T-helper 2 cell treated with Interferon-gamma antibody and Interleukin-4, amounts not matched to agents 100 ng/mL and 5 ng/mL, for 36 hours (primary cell): ENCODE results near the gene PSME4. TPM values are rescaled to one million over a fixed set of nuclear protein-coding genes. Genes with fewer than 3 reads are reported as not detected.
"Not testable (repeated sequence)": the region's sequence is repeated elsewhere in the genome, so short reads cannot be mapped to it uniquely, and the experiment has no call there.

ENCODE experiments used
- intact Hi-C: fragments of 100-400 bp; cut with micrococcal nuclease; formaldehyde crosslinking; loops from one replicate; pipeline ENCODE4 v1.15.1; 2023
- total RNA-seq: library from RNA; stranded (reverse); gene quantifications from 2 replicates; pipeline ENCODE4 v1.2.3, GENCODE V29; 2022

The PSME4 gene
- total RNA-seq, 1 donor from 2014 or later: 57.0 TPM

- intact Hi-C loops: no loop called here
Observed at GRCh38 chr2:53842891-53843290, 127.9 kb downstream of the PSME4 start.

GRCh38 chr2:53841651-53842050, 129.1 kb downstream of the PSME4 start:
- intact Hi-C loops: not testable (repeated sequence)

- intact Hi-C loops: no loop called here
Observed at GRCh38 chr2:53840580-53840979, 130.2 kb downstream of the PSME4 start.

- intact Hi-C loops: not testable (repeated sequence)
Observed at GRCh38 chr2:53829980-53830290, 140.9 kb downstream of the PSME4 start.

- intact Hi-C loops: no loop called here
Observed at GRCh38 chr2:53829273-53829979, 141.4 kb downstream of the PSME4 start.

GRCh38 chr2:53828331-53828730, 142.5 kb downstream of the PSME4 start:
- intact Hi-C loops: no loop called here

- intact Hi-C loops: no loop called here
Observed at GRCh38 chr2:53827398-53828175, 143.2 kb downstream of the PSME4 start.

GRCh38 chr2:53826587-53827397, 144.0 kb downstream of the PSME4 start:
- intact Hi-C loops: no loop called here

- intact Hi-C loops: no loop called here
Observed at GRCh38 chr2:53826030-53826410, 144.8 kb downstream of the PSME4 start.

- intact Hi-C loops: not testable (repeated sequence)
Observed at GRCh38 chr2:53823639-53824038, 147.2 kb downstream of the PSME4 start.

GRCh38 chr2:53821810-53822209, 149.0 kb downstream of the PSME4 start:
- intact Hi-C loops: no loop called here

GRCh38 chr2:53820711-53821110, 150.1 kb downstream of the PSME4 start:
- intact Hi-C loops: no loop called here

- intact Hi-C loops: no loop called here
Observed at GRCh38 chr2:53820048-53820447, 150.7 kb downstream of the PSME4 start.

GRCh38 chr2:53819634-53820033, 151.2 kb downstream of the PSME4 start:
- intact Hi-C loops: no loop called here

- intact Hi-C loops: no loop called here
Observed at GRCh38 chr2:53818854-53819435, 151.8 kb downstream of the PSME4 start.

Other genes starting within 250 kb of the PSME4 start
- 16.5 and 17.2 TPM in 2 replicates for gene CHAC2, start 203.2 kb downstream of the PSME4 start, total RNA-seq
- gene ASB3, start 184.0 kb downstream of the PSME4 start, total RNA-seq: 23.5 and 24.0 TPM in 2 replicates
- 28.1 and 30.1 TPM in 2 replicates for gene ERLEC1, start 183.9 kb downstream of the PSME4 start, total RNA-seq
- gene GPR75, start 111.0 kb downstream of the PSME4 start, total RNA-seq: 3.5 and 3.6 TPM in 2 replicates
- 10.8 and 12.1 TPM in 2 replicates for gene ACYP2, start 144.6 kb upstream of the PSME4 start, total RNA-seq